Ishikawa (cell line): Measurements from ENCODE around the gene CD200R1L.

Experiments used
- CEBPB ChIP-seq: IDR thresholded peaks from 2 replicates; pipeline ENCODE4 v1.6.1; 2012
- CREB1 ChIP-seq: IDR thresholded peaks from 2 replicates; pipeline ENCODE4 v1.6.1; 2012; ENCODE audit warnings: low read depth
- EGR1 ChIP-seq: IDR thresholded peaks from 2 replicates; pipeline ENCODE4 v1.6.1; 2012
- EP300 ChIP-seq: IDR thresholded peaks from 2 replicates; pipeline ENCODE4 v1.6.1; 2012; ENCODE audit warnings: borderline replicate concordance
- FOXM1 ChIP-seq: IDR thresholded peaks from 2 replicates; pipeline ENCODE4 v1.6.1; 2012; ENCODE audit warnings: low read depth, borderline replicate concordance
- NFIC ChIP-seq: IDR thresholded peaks from 2 replicates; pipeline ENCODE4 v1.6.1; 2012
- RAD21 ChIP-seq: IDR thresholded peaks from 2 replicates; pipeline ENCODE4 v1.6.1; 2012; ENCODE audit warnings: low read depth
- TAF1 ChIP-seq: IDR thresholded peaks from 2 replicates; pipeline ENCODE4 v1.6.1; 2012; ENCODE audit warnings: low read depth, mild to moderate bottlenecking
- TCF12 ChIP-seq: IDR thresholded peaks from 2 replicates; pipeline ENCODE4 v1.6.1; 2012; ENCODE audit warnings: low read depth
- TEAD4 ChIP-seq: IDR thresholded peaks from 2 replicates; pipeline ENCODE4 v1.6.1; 2012
- YY1 ChIP-seq: IDR thresholded peaks from 2 replicates; pipeline ENCODE4 v1.6.1; 2012; ENCODE audit warnings: low read depth
- ZBTB7A ChIP-seq: IDR thresholded peaks from 2 replicates; pipeline ENCODE4 v1.6.1; 2012; ENCODE audit warnings: low read depth
- TF ChIP-seq, protein P1 (sequence below): IDR thresholded peaks from 2 replicates; pipeline ENCODE4 v1.6.1; 2012
- TF ChIP-seq, protein P2 (sequence below): IDR thresholded peaks from 2 replicates; pipeline ENCODE4 v1.6.1; 2012
- TF ChIP-seq, protein P3 (sequence below): IDR thresholded peaks from 2 replicates; pipeline ENCODE4 v1.6.1; 2012; ENCODE audit warnings: low read depth, mild to moderate bottlenecking

Gene CD200R1L

DNA sequence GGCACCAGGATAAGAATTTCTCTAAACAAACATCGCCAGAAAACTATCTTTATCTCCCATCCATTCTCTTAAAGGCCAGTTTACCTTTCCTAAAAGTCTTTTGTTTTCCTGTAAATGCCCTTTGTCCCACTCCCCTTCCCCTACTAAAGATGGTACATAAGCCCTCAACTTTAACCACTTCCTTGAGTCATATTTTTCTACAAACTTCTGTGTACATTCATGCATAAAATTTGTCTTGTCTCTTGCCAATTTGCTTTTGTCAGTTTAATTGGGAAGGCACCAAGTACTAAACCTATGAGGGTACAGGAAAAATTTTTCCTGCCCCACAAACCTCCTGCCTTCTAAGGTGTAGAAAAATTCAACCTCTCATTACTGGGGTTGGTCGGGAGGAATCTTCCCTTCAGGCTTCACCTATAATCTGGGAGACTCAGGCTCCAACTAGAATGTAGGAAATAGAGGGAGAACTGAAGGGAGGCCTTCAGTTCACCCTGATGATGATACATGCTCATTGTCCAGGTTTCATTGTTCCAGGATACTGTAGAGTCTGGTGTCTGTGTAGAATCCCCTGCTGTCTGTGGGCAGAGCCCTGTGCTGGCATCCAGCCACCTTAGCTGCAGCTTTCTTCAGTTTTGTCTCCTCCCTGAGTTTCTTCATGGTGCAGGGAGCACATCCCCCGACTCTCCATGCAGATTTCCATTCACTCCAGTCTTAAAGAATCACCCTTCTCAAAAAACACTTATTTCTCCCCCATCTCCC, 53.2 kb downstream of the CD200R1L start:
- no peak for TF ChIP-seq TAF1
- no peak for TF ChIP-seq EGR1
- TF ChIP-seq TEAD4: no peak
- no peak for TF ChIP-seq NFIC
- TF ChIP-seq FOXM1: no peak
- TF ChIP-seq, protein P1, sequence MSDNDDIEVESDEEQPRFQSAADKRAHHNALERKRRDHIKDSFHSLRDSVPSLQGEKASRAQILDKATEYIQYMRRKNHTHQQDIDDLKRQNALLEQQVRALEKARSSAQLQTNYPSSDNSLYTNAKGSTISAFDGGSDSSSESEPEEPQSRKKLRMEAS: no peak
- TF ChIP-seq YY1: no peak
- no peak for TF ChIP-seq TCF12
- TF ChIP-seq EP300: no peak

DNA sequence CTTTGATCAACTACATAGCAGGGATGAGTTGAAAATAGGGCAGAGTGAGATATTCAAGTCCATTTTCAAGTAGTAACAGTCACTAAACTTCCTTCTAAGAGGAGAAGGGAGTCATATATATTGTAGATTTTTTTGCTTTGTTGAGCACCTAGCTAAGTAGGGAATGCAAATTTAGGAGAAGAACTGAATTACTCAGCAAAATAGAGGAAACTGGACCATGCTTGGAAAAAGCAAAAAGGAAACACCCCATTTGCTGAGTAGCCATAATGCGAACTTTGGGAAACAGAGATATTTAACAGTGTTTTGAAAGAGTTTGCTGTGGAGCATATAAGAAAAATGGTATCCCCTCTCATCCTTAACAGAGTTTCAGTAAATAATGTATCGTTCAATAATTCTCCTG, 54.9 kb downstream of the CD200R1L start:
- no peak for TF ChIP-seq CREB1
- TF ChIP-seq, protein P2, sequence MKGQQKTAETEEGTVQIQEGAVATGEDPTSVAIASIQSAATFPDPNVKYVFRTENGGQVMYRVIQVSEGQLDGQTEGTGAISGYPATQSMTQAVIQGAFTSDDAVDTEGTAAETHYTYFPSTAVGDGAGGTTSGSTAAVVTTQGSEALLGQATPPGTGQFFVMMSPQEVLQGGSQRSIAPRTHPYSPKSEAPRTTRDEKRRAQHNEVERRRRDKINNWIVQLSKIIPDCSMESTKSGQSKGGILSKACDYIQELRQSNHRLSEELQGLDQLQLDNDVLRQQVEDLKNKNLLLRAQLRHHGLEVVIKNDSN: no peak
- no peak for TF ChIP-seq RAD21
- no peak for TF ChIP-seq EP300
- TF ChIP-seq, protein P3, sequence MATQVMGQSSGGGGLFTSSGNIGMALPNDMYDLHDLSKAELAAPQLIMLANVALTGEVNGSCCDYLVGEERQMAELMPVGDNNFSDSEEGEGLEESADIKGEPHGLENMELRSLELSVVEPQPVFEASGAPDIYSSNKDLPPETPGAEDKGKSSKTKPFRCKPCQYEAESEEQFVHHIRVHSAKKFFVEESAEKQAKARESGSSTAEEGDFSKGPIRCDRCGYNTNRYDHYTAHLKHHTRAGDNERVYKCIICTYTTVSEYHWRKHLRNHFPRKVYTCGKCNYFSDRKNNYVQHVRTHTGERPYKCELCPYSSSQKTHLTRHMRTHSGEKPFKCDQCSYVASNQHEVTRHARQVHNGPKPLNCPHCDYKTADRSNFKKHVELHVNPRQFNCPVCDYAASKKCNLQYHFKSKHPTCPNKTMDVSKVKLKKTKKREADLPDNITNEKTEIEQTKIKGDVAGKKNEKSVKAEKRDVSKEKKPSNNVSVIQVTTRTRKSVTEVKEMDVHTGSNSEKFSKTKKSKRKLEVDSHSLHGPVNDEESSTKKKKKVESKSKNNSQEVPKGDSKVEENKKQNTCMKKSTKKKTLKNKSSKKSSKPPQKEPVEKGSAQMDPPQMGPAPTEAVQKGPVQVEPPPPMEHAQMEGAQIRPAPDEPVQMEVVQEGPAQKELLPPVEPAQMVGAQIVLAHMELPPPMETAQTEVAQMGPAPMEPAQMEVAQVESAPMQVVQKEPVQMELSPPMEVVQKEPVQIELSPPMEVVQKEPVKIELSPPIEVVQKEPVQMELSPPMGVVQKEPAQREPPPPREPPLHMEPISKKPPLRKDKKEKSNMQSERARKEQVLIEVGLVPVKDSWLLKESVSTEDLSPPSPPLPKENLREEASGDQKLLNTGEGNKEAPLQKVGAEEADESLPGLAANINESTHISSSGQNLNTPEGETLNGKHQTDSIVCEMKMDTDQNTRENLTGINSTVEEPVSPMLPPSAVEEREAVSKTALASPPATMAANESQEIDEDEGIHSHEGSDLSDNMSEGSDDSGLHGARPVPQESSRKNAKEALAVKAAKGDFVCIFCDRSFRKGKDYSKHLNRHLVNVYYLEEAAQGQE: no peak

DNA sequence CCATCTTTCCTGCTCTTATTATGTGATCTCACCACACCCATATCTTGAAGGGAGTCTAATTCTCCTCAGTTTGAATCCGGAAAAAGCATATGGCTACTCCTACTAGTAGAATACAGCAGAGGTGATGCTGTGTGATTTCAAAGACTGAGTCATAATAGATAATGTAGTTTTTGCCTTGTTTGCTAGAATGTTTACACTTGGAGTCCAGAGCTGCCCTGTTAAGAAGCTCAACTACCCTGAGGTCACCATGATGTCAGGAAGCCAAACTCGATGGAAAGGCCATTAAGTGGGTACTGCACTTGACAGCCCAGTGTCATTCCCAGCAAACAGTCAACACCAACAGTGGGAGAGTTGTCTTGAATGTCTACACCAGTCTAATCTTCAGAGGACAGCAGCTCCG, 56.9 kb downstream of the CD200R1L start:
- TF ChIP-seq, protein P2: no peak
- no peak for TF ChIP-seq EP300
- TF ChIP-seq EGR1: no peak
- TF ChIP-seq RAD21: no peak
- TF ChIP-seq, protein P3: no peak
- no peak for TF ChIP-seq NFIC
- no peak for TF ChIP-seq CEBPB
- TF ChIP-seq, protein P1: no peak
- TF ChIP-seq YY1: no peak
- no peak for TF ChIP-seq TEAD4
- TF ChIP-seq FOXM1: no peak
- TF ChIP-seq TAF1: no peak

DNA sequence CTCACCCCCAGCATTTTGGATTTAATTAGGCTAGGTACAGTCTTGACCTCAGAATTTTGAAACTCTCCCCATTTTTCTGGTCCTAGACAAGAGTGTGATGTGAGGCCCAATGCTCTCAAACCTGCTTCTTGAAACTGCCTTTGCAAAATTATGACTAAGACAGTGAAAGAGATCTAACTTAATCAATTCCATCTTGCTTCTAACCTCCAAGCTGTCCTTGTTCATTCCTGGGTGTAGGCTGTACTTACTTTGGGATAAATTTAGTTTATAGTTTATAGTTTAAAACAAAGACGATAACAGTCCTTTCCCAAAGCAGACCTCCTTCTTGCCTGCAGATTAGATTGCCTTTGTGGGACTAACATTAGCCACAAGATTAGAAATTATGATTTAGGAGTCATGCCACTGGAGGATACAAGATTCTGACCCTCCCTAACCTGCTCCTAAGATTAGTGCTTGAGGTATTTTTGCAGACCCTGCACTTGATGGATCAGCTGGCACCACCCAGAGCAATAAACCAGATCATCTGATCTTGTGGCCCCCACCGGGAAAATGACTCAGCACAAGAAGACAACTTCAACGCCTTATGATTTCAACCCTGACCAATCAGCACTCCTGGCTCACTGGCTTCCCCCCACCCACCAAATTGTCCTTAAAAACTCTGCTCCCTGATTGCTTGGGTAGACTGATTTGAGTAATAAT, 59.6 kb downstream of the CD200R1L start:
- TF ChIP-seq EGR1 (no peak), FOXM1 (no peak), ZBTB7A (no peak), TAF1 (no peak), YY1 (no peak), TCF12 (no peak), CEBPB (no peak), RAD21 (no peak), CREB1 (no peak), NFIC (no peak), TEAD4 (no peak)
- TF ChIP-seq, protein P1: no peak
- TF ChIP-seq, protein P2: no peak

DNA sequence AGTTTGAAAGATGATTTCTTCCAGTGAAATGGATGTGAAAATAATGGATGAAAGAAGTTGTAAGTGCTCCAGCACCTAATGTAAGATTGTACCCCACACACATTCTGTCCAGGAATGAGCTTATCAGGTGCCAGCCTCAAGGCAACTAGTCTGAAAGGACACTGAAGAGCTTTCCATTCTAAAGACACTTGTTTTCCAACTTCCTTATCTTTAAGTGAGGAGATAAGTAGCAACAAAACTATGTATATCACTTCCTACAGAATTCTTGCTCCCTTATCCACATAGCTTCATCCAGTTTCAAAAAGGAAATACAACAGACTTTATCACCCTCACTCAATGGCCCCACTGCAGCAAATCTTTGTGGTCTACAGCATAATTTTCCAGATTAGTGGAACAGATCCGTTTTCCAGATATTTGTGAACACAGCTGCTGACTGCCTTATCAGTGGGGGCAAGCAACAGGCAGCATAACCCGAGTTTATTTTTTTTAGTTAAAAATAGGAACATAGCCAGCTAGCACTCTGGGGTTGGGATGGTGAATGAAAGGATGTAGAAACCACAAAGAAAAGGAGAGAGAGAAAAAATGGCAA, 60.6 kb downstream of the CD200R1L start:
- TF ChIP-seq, protein P2: no peak
- TF ChIP-seq EP300 (no peak), TEAD4 (no peak), RAD21 (no peak), TCF12 (no peak)
